ENCODE measurements around the gene OLA1. TPM values are rescaled to one million over a fixed set of nuclear protein-coding genes. Genes with fewer than 3 reads are reported as not detected.
A peak's percentile ranks its signal among the peaks of the same experiment; 100 is the strongest.

The OLA1 gene
- total and polyA plus RNA-seq, 2 of the 4 experiments (the other 2 are of a cell fraction) = 54.7 to 71.2 TPM

DNA sequence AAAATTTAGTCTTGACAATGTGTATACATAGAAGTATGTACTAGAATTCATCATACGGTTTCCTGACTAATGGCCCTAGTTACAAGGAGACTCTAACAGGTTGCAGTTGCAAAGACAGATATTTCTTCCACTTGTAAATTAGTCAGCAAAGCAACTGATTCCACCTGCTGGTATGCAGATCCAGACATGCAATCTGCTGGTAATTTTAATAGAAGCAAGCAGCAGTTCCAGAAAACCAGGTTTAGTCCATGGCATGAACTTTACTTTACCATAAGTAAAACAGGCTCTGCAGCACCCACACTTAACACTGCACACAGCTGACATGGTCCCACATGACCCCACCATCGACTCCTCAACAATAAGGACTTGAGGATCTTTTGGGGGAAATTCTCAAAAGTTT, 172.3 kb downstream of the OLA1 start:
- Histone ChIP-seq H2AK9ac (replicated peaks; ENCODE audit: low read depth, low read length, poor library complexity) (no peak overlapping the region), H2BK20ac (ENCODE audit: low read depth, low read length) (no peak overlapping the region), H3K9ac (ENCODE audit: low read depth, low read length) (no peak overlapping the region), H2BK15ac (ENCODE audit: low read depth, low read length) (no peak overlapping the region), H3K23ac (ENCODE audit: low read depth, low read length) (no peak overlapping the region), H3K14ac (replicated peaks; ENCODE audit: low read depth, low read length) (no peak overlapping the region), H4K8ac (ENCODE audit: low read depth in 2 of 2, low read length in 2 of 2) (no peak overlapping the region), H3K4ac (ENCODE audit: low read depth, low read length) (no peak overlapping the region), H3K9me1 (ENCODE audit: insufficient read depth, low read length) (peaks cover 3% of the 10 kb centered on the region), H2BK5ac (ENCODE audit: low read depth, low read length, poor library complexity, severe bottlenecking) (no peak overlapping the region), H2BK120ac (ENCODE audit: low read depth, low read length) (no peak overlapping the region), H3K79me1 (ENCODE audit: low read depth in 1 of 2, low read length in 2 of 2) (no peaks in the 10 kb centered on the region; a peak in 1 of 4 replicates), H3K9me3 (ENCODE audit: control insufficient read depth, insufficient read depth, low read length) (no peaks in the 10 kb centered on the region), H3K4me3 (ENCODE audit: insufficient read depth, low read depth, low read length) (no peak overlapping the region), H3K27me3 (ENCODE audit: control insufficient read depth, insufficient read depth, low read length) (no peaks in the 10 kb centered on the region), H4K20me1 (ENCODE audit: insufficient read depth, low read length) (no peaks in the 10 kb centered on the region), H3K56ac (ENCODE audit: extremely low read depth, insufficient read depth, low read length) (no peak overlapping the region), H3K18ac (ENCODE audit: low read depth, low read length) (no peak overlapping the region), H2AK5ac (ENCODE audit: low read depth, low read length) (no peak overlapping the region), H3K36me3 (ENCODE audit: control insufficient read depth, insufficient read depth, low read length) (peaks cover 7% of the 10 kb centered on the region), H3K4me1 (ENCODE audit: control insufficient read depth, insufficient read depth, low read length) (no peaks in the 10 kb centered on the region), H4K5ac (ENCODE audit: low read depth, low read length) (no peak overlapping the region), H3K4me2 (ENCODE audit: low read depth, low read length) (no peak overlapping the region), H2AFZ (replicated peaks; ENCODE audit: low read length, poor library complexity) (no peak overlapping the region), H3K27ac (ENCODE audit: insufficient read depth, low read length) (no peak overlapping the region), H4K91ac (ENCODE audit: insufficient read depth, low read depth, low read length) (no peak overlapping the region)
- dilution Hi-C loops (cut with HindIII; ENCODE audit: low sequenced_read_pairs, unreplicated experiment) (no loop called here), in situ Hi-C loops (cut with MboI; ENCODE audit: low sequenced_read_pairs) (no loop called here), intact Hi-C loops (cut with micrococcal nuclease) (no loop called here)
- ChIA-PET CTCF (interaction anchor here (1.1 kb wide), 1 partner anchor 10 kb away, joined by 3 read pairs; no protein-coding TSS in a partner anchor), POLR2A (ENCODE audit: unreplicated experiment) (no interaction called here)
- WGBS, 2 experiments (ENCODE audit: extremely low coverage in 2 of 2, insufficient read length in 1 of 2) = no CpG with 5 or more reads among the region's 2 CpGs
- TF ChIP-seq MXI1 (IDR thresholded peaks at IDR 0.05; ENCODE audit: borderline replicate concordance, low read depth, low read length) = no peak
- TF ChIP-seq, protein P1, sequence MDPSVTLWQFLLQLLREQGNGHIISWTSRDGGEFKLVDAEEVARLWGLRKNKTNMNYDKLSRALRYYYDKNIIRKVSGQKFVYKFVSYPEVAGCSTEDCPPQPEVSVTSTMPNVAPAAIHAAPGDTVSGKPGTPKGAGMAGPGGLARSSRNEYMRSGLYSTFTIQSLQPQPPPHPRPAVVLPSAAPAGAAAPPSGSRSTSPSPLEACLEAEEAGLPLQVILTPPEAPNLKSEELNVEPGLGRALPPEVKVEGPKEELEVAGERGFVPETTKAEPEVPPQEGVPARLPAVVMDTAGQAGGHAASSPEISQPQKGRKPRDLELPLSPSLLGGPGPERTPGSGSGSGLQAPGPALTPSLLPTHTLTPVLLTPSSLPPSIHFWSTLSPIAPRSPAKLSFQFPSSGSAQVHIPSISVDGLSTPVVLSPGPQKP (IDR thresholded peaks at IDR 0.05; ENCODE audit: borderline replicate concordance, low read depth, low read length) = no peak
- no peak for TF ChIP-seq BHLHE40 (IDR thresholded peaks at IDR 0.05; ENCODE audit: low read depth, low read length)
- TF ChIP-seq FOS (IDR thresholded peaks at IDR 0.05; ENCODE audit: low read depth, low read length) = no peak
- no peak for TF ChIP-seq MAZ (IDR thresholded peaks at IDR 0.05; ENCODE audit: borderline replicate concordance, low read depth, low read length)
- TF ChIP-seq, protein P2, sequence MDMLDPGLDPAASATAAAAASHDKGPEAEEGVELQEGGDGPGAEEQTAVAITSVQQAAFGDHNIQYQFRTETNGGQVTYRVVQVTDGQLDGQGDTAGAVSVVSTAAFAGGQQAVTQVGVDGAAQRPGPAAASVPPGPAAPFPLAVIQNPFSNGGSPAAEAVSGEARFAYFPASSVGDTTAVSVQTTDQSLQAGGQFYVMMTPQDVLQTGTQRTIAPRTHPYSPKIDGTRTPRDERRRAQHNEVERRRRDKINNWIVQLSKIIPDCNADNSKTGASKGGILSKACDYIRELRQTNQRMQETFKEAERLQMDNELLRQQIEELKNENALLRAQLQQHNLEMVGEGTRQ (IDR thresholded peaks at IDR 0.05; ENCODE audit: low read depth, low read length) = no peak
- no peak for TF ChIP-seq RCOR1 (IDR thresholded peaks at IDR 0.05; ENCODE audit: insufficient replicate concordance, low read length)
- no peak for TF ChIP-seq CEBPB (IDR thresholded peaks at IDR 0.05; ENCODE audit: low read depth, low read length)
- TF ChIP-seq, protein P3, sequence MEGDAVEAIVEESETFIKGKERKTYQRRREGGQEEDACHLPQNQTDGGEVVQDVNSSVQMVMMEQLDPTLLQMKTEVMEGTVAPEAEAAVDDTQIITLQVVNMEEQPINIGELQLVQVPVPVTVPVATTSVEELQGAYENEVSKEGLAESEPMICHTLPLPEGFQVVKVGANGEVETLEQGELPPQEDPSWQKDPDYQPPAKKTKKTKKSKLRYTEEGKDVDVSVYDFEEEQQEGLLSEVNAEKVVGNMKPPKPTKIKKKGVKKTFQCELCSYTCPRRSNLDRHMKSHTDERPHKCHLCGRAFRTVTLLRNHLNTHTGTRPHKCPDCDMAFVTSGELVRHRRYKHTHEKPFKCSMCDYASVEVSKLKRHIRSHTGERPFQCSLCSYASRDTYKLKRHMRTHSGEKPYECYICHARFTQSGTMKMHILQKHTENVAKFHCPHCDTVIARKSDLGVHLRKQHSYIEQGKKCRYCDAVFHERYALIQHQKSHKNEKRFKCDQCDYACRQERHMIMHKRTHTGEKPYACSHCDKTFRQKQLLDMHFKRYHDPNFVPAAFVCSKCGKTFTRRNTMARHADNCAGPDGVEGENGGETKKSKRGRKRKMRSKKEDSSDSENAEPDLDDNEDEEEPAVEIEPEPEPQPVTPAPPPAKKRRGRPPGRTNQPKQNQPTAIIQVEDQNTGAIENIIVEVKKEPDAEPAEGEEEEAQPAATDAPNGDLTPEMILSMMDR (conservative IDR thresholded peaks at IDR 0.05; ENCODE audit: low read depth, low read length) = no peak
- TF ChIP-seq RAD21 (IDR thresholded peaks at IDR 0.05; ENCODE audit: low read length) = no peak
- TF ChIP-seq SMC3 (IDR thresholded peaks at IDR 0.05; ENCODE audit: low read depth, low read length) = no peak
- TF ChIP-seq CHD1 (IDR thresholded peaks at IDR 0.05; ENCODE audit: low read depth, low read length) = no peak
- no peak for TF ChIP-seq MAFK (IDR thresholded peaks at IDR 0.05; ENCODE audit: low read depth, low read length)
- DNase-seq (peak; percentile 18), ATAC-seq (ENCODE audit: low read depth) (no peak)
- no TSS peak for BruUV-seq (replicated peaks)

Measured in IMR-90 (cell line).